NCI-H774 (cell line): Measurements from ENCODE around the gene CDK11A.
A peak's percentile ranks its signal among the peaks of the same experiment; 100 is the strongest.

Experiments
- DNase-seq: peaks from one replicate; lab custom pipeline; 2025; lab: John Stamatoyannopoulos, UW

Gene CDK11A

GRCh38 chr1:1724035-1724864 lies at the start of gene CDK11A:
TSS of gene CDK11A (minus strand) at chr1:1724357. CDS start at chr1:1722818, 1,539 bp downstream.
- peak; percentile 87 for DNase-seq

GRCh38 chr1:1773874-1774273 lies 49.7 kb upstream of the CDK11A start:
- DNase-seq, result no peak

GRCh38 chr1:1771096-1771495 lies 46.9 kb upstream of the CDK11A start:
- DNase-seq, result no peak

- no peak for DNase-seq
These were observed 45.9 kb upstream of the CDK11A start for GRCh38 chr1:1770102-1770501.

GRCh38 chr1:1768249-1768992 lies 44.3 kb upstream of the CDK11A start:
- DNase-seq, result no peak

GRCh38 chr1:1764876-1765470 lies 40.8 kb upstream of the CDK11A start:
- DNase-seq, result no peak

GRCh38 chr1:1763657-1764621 lies 39.8 kb upstream of the CDK11A start:
- no peak for DNase-seq

GRCh38 chr1:1761504-1762376 lies 37.6 kb upstream of the CDK11A start:
- no peak for DNase-seq

- DNase-seq, result no peak
These were observed 36.6 kb upstream of the CDK11A start for GRCh38 chr1:1760715-1761114.

GRCh38 chr1:1760345-1760650 lies 36.1 kb upstream of the CDK11A start:
- no peak for DNase-seq

- no peak for DNase-seq
These were observed 35.5 kb upstream of the CDK11A start for GRCh38 chr1:1759456-1760344.

GRCh38 chr1:1758692-1759455 lies 34.7 kb upstream of the CDK11A start:
- DNase-seq, result peak; percentile 50

- DNase-seq, result no peak
These were observed 34.0 kb upstream of the CDK11A start for GRCh38 chr1:1758059-1758621.

- no peak for DNase-seq
These were observed 33.4 kb upstream of the CDK11A start for GRCh38 chr1:1757422-1758058.

- no peak for DNase-seq
These were observed 32.7 kb upstream of the CDK11A start for GRCh38 chr1:1756661-1757421.

- no peak for DNase-seq
These were observed 31.7 kb upstream of the CDK11A start for GRCh38 chr1:1755852-1756251.

GRCh38 chr1:1755426-1755825 lies 31.3 kb upstream of the CDK11A start:
- DNase-seq, result no peak
